CD4-positive, alpha-beta T cell treated with Interleukin-1 beta for 1 hour (primary cell): ENCODE results near the gene NLRP11.

ENCODE experiments used
- DNase-seq, 2 donors: peaks; one replicate each; pipeline ENCODE4 v3.0.0-alpha.2; 2020 to 2022

Gene NLRP11

DNA sequence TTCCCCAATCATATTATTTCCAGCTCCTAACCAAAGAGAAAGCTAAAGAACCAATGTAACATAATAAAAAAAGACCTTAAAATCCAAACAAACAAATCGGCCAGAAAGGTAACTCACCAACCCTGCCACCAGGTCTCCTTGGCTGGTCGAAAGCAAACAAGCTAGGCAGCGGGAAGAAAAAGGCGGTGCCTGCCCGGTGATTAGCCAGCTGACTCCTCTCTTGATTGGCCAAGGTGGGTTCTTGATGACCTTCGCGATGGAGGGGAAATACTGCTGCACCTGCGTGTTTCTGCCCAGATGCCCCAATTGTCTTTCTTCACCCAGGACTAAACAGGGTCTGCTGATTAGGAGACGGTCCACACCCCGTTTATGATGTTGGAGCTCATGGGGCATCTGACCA is at the start of gene NLRP11:
NLRP11 (minus strand) TSS at position 154 of the 400 bp plus-strand sequence. CDS start 13,825 bp downstream, outside the sequence.
- no peak for DNase-seq

DNA sequence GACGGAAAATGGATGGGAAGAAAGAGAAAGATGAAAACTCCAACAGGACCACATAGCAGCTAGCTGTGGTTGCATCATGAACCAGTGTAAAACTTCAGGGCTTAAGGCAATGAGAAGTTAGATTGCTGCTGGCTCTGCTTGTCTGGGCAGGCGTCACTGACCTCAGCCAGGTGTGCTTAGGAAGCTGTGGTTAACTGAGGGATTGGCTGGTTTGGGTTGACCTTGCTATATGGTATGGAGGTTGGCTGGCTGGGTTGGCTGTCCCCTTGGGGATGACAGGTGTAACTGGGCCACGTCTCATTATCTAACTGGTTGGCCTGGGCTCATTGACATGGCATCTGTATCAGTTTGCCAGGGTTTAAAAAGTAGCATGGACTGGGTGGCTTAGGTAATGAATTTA is 45.4 kb upstream of the NLRP11 start:
- no peak for DNase-seq

DNA sequence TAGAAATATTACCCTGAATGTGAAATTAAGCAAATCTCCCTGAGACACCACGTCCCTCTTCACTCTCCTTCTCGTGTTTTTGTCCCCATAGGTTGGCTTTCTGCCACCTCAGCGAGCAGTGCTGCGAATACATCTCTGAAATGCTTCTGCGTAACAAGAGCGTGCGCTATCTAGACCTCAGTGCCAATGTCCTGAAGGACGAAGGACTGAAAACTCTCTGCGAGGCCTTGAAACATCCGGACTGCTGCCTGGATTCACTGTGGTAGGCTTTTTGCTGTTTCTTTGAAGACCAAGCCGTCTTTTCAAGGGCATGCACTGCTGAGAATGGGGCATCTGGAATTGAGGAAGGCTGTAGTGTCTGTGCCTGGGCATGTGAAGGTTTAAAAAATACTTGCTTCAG is 38.9 kb upstream of the NLRP11 start:
- DNase-seq: no peak

DNA sequence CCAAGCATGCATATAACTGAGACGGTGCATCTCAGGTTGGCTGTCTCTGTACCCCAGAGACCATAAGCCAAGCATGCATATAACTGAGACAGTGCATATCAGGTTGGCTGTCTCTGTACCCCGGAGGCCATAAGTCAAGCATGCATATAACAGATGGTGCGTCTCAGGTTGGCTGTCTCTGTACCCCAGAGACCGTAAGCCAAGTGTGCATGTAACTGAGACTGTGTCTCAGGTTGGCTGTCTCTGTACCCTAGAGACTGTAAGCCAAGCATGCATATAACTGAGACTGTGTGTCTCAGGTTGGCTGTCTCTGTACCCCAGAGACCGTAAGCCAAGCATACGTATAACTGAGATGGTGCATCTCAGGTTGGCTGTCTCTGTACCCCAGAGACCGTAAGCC is 35.3 kb upstream of the NLRP11 start:
- DNase-seq: no peak

DNA sequence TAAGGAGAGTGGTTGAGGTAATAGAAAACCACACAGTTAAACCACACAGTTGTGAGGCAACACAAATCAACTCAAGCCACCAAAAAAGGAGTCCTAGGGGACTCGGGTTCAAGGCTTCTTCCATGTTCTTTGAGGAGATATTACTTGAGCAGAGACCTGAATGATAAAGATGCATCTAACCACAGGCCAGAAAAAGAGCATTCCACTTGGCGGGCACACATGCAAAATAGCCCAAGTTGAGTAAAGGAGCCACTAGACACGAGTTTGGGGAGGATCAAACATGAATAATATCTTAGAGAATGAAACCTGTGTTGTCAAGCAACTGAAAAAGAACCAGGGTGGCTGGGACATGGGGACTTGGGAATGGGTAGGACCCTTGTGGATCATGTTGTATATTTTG is 34.7 kb upstream of the NLRP11 start:
- no peak for DNase-seq

DNA sequence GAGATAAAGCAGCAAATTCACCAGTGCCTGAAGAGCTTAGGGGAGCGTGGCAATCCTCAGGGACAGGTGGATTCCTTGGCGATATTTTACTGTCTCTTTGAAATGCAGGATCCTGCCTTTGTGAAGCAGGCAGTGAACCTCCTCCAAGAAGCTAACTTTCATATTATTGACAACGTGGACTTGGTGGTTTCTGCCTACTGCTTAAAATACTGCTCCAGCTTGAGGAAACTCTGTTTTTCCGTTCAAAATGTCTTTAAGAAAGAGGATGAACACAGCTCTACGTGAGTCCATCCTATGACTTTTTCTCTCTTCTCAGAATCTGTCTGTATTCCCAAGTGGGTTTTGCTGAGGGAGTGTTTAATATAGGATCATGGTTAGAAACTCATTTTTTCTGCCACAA is 27.2 kb upstream of the NLRP11 start:
- no peak for DNase-seq

DNA sequence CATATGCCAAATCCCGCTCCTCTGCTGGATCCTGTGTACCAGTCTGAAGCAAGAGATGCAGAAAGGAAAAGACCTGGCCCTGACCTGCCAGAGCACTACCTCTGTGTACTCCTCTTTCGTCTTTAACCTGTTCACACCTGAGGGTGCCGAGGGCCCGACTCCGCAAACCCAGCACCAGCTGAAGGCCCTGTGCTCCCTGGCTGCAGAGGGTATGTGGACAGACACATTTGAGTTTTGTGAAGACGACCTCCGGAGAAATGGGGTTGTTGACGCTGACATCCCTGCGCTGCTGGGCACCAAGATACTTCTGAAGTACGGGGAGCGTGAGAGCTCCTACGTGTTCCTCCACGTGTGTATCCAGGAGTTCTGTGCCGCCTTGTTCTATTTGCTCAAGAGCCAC is 26.6 kb upstream of the NLRP11 start:
- DNase-seq: no peak

DNA sequence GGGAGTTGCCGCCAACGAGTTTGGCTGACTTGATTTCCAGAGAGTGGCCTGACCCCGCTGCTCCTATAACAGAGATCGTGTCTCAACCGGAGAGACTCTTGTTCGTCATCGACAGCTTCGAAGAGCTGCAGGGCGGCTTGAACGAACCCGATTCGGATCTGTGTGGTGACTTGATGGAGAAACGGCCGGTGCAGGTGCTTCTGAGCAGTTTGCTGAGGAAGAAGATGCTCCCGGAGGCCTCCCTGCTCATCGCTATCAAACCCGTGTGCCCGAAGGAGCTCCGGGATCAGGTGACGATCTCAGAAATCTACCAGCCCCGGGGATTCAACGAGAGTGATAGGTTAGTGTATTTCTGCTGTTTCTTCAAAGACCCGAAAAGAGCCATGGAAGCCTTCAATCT is 26.2 kb upstream of the NLRP11 start:
- DNase-seq: no peak

DNA sequence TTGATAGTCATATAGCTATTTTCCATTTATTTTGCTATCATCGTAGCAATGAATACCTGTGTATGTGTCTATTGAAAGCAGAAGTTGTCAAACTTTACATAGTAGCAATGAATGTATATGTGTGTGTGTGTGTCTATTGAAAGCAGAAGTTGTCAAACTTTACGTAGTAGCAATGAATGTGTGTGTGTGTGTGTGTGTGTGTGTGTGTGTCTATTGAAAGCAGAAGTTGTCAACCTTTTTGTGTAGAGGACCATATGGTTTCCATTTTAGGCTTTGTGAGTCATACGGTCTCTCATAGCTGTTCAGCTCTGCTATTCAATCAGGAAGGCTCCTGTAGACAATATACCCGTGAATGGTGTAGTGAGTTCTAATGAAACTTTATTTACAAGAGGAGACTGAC is 25.4 kb upstream of the NLRP11 start:
- peak in 1 of 2 donors; percentile 11 for DNase-seq

DNA sequence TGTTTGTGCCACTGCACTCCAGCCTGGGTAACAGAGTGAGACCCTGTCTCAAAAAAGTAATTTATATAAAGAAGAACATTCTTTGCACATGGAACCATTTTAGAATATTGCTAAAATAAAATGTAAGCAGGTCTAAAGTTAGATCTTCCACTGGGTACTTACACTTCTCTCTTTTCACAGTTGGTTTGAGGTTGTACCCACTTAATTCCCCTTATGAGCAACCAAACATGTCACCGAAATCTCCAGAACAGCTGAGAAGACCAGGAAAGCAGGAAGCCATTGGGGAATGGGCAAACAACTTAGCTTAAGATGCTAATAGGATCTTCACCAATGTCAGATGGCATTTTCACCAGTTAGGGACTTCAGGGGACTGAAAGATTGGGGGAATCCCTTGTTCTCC is 23.4 kb upstream of the NLRP11 start:
- DNase-seq: no peak

DNA sequence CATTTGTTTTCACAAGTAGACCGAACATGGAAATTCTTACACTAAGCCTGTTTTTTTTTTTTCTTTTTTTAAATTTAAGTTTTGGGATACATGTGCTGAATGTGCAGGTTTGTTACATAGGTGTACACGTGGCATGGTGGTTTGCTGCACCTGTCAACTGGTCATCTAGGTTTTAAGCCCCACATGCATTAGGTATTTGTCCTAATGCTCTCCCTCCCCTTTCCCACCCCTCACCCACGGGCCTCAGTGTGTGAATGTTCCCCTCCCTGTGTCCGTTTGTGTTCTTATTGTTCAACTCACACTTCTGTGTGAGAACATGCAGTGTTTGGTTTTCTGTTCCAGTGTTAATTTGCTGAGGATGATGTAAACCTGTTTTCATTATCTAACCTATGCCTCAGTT is 7.1 kb upstream of the NLRP11 start:
- DNase-seq: no peak

DNA sequence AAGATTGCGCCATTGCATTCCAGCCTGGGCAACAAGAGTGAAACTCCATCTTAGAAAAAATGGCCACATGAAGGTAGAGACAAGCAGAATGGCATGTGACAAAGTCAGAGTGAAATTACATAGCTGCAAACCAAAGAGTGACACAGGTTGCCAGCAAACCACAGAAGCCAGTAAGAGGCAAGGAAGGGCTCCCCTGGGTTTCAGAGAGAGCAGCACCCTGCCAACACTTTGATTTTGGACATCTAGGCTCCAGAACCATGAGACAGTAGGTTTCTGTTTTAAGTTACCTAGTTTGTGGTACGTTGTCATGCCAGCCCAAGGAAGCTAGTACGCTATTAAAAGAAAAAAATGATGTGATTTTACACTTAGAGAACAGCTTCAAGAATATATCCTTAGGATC is 6.5 kb upstream of the NLRP11 start:
- DNase-seq: no peak

DNA sequence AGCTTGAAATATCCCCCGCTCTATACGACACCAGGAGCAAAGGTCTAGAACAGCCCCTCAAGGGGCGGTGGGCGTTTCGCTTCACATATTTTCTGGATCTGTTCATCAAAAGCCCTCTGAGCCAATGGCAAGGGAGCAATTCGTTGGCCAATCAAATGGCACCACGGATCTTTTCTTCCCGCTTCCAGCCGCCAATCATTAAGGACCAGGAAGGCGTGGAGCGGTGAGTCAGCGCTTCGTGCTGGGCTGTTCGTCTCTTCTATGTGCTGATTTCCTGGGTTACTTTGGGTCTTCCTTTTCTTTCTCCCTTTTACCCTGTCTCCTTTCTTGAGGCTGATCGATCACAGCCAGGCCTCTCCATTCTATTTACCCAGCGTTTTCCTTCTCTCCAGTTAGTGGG is 4.5 kb upstream of the NLRP11 start, which contains the start of gene NLRP4:
NLRP4 (plus strand) TSS at position 201 of the 400 bp plus-strand sequence. CDS start 15,541 bp downstream, outside the sequence.
- DNase-seq: no peak

DNA sequence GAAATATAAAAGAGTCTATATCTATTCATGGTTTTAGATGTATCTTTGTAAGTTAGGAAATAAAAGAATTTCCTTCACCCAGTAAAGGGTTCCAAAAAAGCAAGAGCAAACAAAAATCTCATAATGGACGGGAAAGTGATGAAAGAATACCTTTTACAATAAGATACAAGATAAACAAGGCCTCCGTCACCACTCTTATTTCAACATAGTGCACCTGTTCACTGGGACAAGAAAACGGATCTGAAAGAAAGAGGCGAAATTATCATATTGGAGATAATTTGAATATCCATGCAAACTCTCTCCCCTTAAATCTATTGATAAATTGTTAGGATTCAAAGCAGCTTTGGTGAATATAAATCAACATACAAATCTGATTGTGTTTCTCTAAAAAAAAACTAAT is 877 bp upstream of the NLRP11 start:
- DNase-seq: no peak

DNA sequence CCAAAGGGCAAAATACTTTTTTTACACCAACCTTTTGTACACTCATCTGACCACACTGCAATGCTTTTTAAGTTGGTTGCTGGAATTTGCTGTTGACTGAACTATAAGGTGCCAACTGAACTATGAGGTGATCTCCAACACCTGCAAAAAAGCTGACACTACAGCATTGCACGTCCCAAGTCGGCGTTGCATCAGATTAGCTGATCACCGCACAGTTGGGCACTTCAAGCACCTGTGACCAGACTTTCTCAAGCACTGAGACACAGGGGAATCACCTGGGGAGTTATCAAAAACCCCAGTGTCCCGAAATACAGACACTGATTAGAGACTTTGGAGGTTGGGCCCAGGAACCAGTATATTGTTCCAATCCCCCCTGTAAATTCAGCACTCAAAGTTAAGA is 1.1 kb downstream of the NLRP11 start:
- DNase-seq: no peak

DNA sequence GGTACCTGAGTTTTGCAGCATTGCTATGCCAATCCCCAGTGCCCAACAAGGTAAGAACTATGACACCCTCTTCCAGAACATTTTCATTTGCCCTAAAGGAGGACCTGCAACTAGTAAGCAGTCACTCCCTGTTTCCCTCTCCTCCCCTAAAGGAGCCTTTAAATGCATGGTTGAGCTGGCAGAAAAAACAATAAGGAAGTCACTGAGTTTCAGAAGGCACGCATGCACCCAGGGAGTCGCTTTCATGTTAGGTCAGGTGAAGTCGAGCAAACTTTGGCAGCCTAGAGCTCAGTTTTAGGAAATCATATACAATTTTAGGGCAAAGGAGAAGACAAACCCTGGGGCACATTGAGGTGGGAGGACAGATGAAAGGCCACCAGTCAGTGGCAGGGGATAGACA is 11.8 kb downstream of the NLRP11 start:
- no peak for DNase-seq

DNA sequence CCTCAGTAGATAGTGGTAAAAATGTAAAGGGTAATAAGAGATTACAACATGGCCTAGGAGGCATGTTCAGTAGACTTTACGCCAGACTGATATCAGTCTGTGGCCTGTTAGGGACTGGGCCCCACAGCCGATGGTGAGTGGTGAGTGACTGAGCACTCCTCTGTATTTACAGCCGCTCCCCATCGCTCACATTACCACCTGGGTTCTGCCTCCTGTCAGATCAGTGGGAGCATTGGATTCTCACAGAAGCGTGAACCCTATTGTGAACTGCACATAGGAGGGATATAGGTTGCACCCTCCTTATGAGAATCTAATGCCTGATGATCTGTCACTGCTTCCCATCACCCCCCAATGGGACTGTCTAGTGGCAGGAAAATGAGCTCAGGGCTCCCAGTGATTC is 17.9 kb downstream of the NLRP11 start:
- DNase-seq: no peak

DNA sequence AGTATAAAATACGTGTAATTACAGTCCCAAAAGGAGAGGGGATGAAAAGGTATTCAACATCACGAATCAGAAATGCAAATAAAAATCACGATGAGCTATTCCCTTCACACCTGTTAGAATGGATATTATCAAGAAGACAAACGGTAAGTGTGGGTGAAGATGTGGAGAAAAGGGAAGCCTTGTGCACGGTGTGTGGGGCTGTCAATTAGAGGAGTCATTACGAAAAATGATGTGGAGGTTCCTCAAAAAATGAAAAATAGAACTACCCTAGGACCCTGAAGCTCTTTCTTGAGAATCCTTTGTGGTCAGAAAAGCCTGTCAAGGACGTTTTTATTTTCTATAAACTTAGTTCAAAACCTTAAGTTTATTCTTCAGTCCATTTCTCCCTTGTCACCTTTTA is 19.4 kb downstream of the NLRP11 start:
- DNase-seq: no peak

DNA sequence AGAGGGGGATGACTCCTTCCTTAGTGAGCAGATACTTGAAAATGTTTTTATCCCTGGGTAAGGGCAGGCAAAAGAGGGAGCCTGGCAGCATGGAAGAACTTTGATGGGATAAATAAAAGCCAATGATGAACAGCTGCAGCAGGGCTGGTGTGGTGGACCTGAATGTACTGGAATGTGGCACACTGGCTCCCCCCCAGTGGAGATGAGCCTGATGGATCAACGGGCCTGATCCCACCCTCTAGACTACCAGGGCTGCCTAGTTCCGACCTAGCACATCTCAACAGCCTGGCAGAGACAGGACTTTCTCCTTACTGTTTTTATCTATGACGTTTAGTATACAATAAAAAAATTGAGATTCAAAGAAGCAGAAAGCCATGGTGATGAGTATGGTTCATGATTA is 20.5 kb downstream of the NLRP11 start:
- DNase-seq: no peak

DNA sequence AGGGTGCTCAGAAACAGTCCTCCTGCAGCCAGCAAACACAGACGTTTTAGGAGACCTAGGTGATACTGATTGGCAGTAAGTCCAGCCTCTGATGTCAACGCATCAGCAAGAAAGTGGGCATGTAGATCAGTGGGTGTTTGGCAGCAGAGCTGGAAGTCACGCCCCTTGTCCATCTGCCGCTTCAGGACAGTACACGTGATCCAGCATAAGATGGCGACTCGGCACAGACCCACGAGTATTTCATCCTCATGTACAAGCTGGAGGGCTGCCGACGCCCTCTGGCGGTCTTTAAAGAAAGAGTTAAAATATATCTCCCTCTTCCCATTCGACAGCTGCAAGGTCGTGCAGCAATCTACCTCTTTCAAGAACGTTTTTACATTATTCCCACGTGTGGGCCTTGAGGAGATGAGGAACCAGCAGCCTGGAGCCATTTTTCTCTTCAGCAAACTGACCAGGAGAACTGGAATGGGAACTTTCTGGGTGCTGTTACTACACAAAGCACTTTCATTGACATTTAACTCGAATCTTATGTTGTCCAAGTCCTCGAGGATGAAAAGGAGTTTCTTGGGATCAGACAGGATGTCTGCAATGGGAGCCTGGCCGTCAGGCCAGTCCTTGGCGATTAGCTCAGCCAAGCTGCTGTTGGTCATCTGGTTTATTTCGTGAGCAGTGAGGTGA is 22.3 kb downstream of the NLRP11 start:
- DNase-seq: peak; percentile 14 to 50

DNA sequence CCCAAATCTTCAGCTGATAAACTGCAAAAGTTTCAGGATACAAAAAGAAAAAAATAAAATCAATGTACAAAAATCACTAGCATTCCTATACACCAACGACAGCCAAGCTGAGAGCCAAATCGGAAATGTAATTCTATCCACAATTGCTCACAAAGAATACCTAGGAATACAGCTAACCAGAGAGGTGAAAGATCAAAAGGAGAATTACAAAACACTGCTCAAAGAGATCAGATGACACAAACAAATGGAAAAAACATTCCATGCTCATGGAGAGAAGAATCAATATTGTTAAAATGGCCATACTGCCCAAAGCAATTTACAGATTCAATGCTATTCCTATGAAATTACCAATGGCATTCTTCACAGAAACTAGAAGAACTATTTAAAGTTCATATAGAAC is 29.5 kb downstream of the NLRP11 start:
- DNase-seq: no peak

DNA sequence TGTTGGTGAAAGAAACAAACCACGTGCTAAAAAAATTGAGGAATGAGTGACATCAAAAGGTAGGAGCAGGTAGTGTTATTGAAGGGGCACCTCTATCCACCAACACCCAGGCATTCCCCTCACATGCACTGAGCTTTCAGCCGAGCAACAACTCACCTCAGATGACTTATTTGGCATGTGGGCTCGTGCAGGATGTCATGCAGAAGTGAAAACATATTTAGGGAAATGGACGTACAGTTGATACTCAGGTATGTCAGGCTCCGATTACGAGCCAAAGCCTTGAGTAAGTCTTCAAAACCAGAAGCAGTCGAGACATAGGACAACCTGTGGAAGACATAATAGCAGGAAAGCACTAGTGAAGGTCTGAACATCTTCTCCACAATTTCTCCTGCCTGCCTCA is 30.4 kb downstream of the NLRP11 start:
- DNase-seq: no peak

DNA sequence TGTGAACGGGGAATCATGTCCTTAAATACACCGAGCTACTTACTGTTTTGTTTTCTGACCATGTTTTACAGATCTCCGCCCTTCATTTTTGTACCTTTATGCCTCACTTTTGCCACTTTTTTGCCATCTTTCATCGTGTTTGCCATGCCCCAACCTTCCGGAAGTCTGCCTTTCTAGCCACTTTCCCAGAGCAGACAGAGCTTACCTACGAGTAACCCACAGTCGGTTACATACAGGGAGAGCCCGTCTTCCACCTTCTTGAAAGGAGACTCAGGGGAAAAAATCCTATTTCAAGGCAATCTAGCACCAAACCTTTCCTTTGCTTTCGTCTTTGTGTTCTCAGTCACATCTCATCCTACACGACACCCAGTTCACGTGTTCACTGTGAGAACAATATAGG is 36.8 kb downstream of the NLRP11 start:
- DNase-seq: no peak

DNA sequence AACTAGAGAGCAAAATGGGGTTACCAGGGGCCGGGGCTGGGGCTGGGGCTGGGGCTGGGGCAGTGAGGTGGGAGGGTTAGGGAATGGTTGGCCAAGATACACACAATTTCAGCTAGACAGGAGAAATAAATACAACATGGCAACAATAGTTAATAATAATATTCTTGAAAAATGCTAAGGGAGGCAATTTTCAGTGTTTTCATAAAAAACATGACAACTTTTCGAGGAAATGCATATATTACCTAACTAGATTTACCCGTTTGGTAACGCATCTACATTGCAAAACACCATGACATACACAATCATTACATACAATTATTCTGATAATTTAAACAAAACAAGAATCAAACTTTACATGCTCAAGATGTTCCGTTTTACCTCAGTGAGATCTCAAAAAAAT is 50.7 kb downstream of the NLRP11 start:
- DNase-seq: no peak

DNA sequence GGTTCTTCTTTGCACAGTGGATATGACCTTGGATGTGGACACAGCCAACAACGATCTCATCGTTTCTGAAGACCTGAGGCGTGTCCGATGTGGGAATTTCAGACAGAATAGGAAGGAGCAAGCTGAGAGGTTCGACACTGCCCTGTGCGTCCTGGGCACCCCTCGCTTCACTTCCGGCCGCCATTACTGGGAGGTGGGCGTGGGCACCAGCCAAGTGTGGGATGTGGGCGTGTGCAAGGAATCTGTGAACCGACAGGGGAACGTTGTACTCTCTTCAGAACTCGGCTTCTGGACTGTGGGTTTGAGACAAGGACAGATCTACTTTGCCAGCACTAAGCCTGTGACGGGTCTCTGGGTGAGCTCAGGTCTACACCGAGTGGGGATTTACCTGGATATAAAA is 53.5 kb downstream of the NLRP11 start:
- no peak for DNase-seq

DNA sequence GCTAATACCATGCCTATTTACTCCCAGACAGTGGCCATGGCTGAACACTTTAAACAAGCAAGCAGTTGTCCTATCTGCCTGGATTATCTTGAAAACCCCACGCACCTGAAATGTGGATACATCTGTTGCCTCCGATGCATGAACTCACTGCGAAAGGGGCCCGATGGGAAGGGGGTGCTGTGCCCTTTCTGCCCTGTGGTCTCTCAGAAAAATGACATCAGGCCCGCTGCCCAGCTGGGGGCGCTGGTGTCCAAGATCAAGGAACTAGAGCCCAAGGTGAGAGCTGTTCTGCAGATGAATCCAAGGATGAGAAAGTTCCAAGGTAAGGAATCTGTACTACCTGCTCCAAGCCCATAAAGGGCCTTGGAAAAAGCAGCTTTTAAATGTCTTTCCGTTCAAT is 54.3 kb downstream of the NLRP11 start:
- DNase-seq: no peak
